Measurements from ENCODE around the gene PYGO2.

GRCh38 chr1:154962795-154963330 lies 1.3 kb upstream of the PYGO2 start:
- TF ChIP-seq POLR2A (IDR thresholded peaks at IDR 0.05) (no peak), CTCF (IDR thresholded peaks at IDR 0.05) (no peak)
